HG03571 (cell line): ENCODE measurements around the gene SERPINH1.

Source experiments
- ATAC-seq: cut with Tn5 transposase; IDR thresholded peaks from one replicate; pipeline ENCODE4 v1.9.1; 2021; ENCODE audit not compliant: unreplicated experiment

Gene SERPINH1

GRCh38 chr11:75562048-75562835, at the start of gene SERPINH1:
TSS of gene SERPINH1 (plus strand) at chr11:75562253. CDS start at chr11:75566350, 4,097 bp downstream.
- peak; percentile 76 for ATAC-seq

GRCh38 chr11:75513250-75513649, 48.8 kb upstream of the SERPINH1 start:
- ATAC-seq = no peak

- ATAC-seq = no peak
Measured at GRCh38 chr11:75514596-75514995, 47.5 kb upstream of the SERPINH1 start.

- ATAC-seq = no peak
Measured at GRCh38 chr11:75516140-75516539, 45.9 kb upstream of the SERPINH1 start.

- ATAC-seq = no peak
Measured at GRCh38 chr11:75516886-75517285, 45.2 kb upstream of the SERPINH1 start.

- ATAC-seq = no peak
Measured at GRCh38 chr11:75518204-75518549, 43.9 kb upstream of the SERPINH1 start.

GRCh38 chr11:75518771-75519653, 43.0 kb upstream of the SERPINH1 start:
- no peak for ATAC-seq

GRCh38 chr11:75520688-75521087, 41.4 kb upstream of the SERPINH1 start:
- no peak for ATAC-seq

- no peak for ATAC-seq
Measured at GRCh38 chr11:75522286-75523044, 39.6 kb upstream of the SERPINH1 start.

- no peak for ATAC-seq
Measured at GRCh38 chr11:75523189-75523588, 38.9 kb upstream of the SERPINH1 start.

- ATAC-seq = no peak
Measured at GRCh38 chr11:75523811-75524664, 38.0 kb upstream of the SERPINH1 start.

GRCh38 chr11:75524665-75525432, 37.2 kb upstream of the SERPINH1 start:
- ATAC-seq = peak; percentile 12

GRCh38 chr11:75525433-75526191, 36.4 kb upstream of the SERPINH1 start, which contains the start of gene GDPD5:
TSS of gene GDPD5 (minus strand) at chr11:75525941. CDS start at chr11:75477735, 48,206 bp downstream.
- ATAC-seq = peak; percentile 65

- ATAC-seq = no peak
Measured at GRCh38 chr11:75526192-75526541, 35.9 kb upstream of the SERPINH1 start.

- ATAC-seq = no peak
Measured at GRCh38 chr11:75527130-75527529, 34.9 kb upstream of the SERPINH1 start.

GRCh38 chr11:75527938-75528735, 33.9 kb upstream of the SERPINH1 start:
- no peak for ATAC-seq

GRCh38 chr11:75530577-75530976, 31.5 kb upstream of the SERPINH1 start:
- no peak for ATAC-seq

- no peak for ATAC-seq
Measured at GRCh38 chr11:75531325-75531724, 30.7 kb upstream of the SERPINH1 start.
